ENCODE results near the gene PSKH1. TPM values are rescaled to one million over a fixed set of nuclear protein-coding genes. Genes with fewer than 3 reads are reported as not detected.

Gene PSKH1
- polyA plus RNA-seq, 1 donor from 2014 or later, result 3.8 TPM

- Histone ChIP-seq H3K9me3 (ENCODE audit: low read length) (no peaks in the 10 kb centered on the region), H3K9me2 (ENCODE audit: insufficient read depth, low read length) (no peaks in the 10 kb centered on the region), H4K20me1 (ENCODE audit: insufficient read depth) (no peaks in the 10 kb centered on the region), H2AFZ (ENCODE audit: low read depth, low read length) (no peak overlapping the region), H3K36me3 (ENCODE audit: insufficient read depth, low read length) (no peaks in the 10 kb centered on the region), H3K9ac (ENCODE audit: low read length) (no peak overlapping the region), H3K4me3 (ENCODE audit: low read length) (no peak overlapping the region), H3K27me3 (ENCODE audit: insufficient read depth, low read depth, low read length) (no peaks in the 10 kb centered on the region), H3K27ac (ENCODE audit: low read length) (no peak overlapping the region), H3F3A (ENCODE audit: insufficient read depth, low read length, poor library complexity, severe bottlenecking) (no peaks in the 10 kb centered on the region), H3K4me2 (ENCODE audit: low read length) (no peak overlapping the region), H3K79me2 (replicated peaks; ENCODE audit: insufficient read depth, low read length) (peaks cover 68% of the 10 kb centered on the region)
- no peak for TF ChIP-seq REST (IDR thresholded peaks at IDR 0.05; ENCODE audit: borderline replicate concordance)
- no peak for TF ChIP-seq EZH2 (IDR thresholded peaks at IDR 0.05; ENCODE audit: borderline replicate concordance, insufficient read depth, low read length, poor library complexity, severe bottlenecking)
- no peak for TF ChIP-seq SMC3 (conservative IDR thresholded peaks at IDR 0.05; ENCODE audit: poor library complexity)
- TF ChIP-seq POLR2AphosphoS5 (IDR thresholded peaks at IDR 0.05), result no peak
- no peak for TF ChIP-seq MXI1 (conservative IDR thresholded peaks at IDR 0.05; ENCODE audit: poor library complexity, severe bottlenecking)
- no peak for TF ChIP-seq TAF1 (IDR thresholded peaks at IDR 0.05; ENCODE audit: low read depth)
- TF ChIP-seq, protein P1, sequence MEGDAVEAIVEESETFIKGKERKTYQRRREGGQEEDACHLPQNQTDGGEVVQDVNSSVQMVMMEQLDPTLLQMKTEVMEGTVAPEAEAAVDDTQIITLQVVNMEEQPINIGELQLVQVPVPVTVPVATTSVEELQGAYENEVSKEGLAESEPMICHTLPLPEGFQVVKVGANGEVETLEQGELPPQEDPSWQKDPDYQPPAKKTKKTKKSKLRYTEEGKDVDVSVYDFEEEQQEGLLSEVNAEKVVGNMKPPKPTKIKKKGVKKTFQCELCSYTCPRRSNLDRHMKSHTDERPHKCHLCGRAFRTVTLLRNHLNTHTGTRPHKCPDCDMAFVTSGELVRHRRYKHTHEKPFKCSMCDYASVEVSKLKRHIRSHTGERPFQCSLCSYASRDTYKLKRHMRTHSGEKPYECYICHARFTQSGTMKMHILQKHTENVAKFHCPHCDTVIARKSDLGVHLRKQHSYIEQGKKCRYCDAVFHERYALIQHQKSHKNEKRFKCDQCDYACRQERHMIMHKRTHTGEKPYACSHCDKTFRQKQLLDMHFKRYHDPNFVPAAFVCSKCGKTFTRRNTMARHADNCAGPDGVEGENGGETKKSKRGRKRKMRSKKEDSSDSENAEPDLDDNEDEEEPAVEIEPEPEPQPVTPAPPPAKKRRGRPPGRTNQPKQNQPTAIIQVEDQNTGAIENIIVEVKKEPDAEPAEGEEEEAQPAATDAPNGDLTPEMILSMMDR (IDR thresholded peaks at IDR 0.05; ENCODE audit: poor library complexity, severe bottlenecking), result no peak
- no peak for TF ChIP-seq RAD21 (conservative IDR thresholded peaks at IDR 0.05)
- no peak for TF ChIP-seq EP300 (conservative IDR thresholded peaks at IDR 0.05; ENCODE audit: poor library complexity, severe bottlenecking)
Measured at GRCh38 chr16:67857547-67858233, 35.4 kb upstream of the PSKH1 start.

DNA sequence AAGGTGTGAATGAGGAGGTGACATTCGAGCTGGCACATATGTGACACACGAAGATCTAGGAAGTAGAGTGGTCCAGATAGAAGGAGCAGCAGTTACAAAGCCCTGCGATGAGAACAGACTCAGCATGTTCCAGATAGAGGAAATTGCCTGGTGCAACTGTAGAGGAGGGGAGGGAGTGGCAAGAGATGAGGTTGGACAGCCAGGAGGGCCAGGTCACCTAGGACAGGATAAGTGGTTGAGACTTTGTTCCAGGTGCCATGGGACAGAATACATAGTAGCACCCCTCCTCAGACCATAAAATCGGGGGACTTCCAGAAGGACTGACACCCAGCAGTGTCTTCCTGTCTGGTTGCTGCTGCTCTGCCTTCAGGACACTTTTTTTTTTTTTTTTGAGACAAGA lies 34.6 kb upstream of the PSKH1 start:
- no peaks in the 10 kb centered on the region for H3K36me3 ChIP-seq (ENCODE audit: insufficient read depth, low read length)
- TF ChIP-seq MXI1 (conservative IDR thresholded peaks at IDR 0.05; ENCODE audit: poor library complexity, severe bottlenecking) (no peak), POLR2AphosphoS5 (IDR thresholded peaks at IDR 0.05) (no peak), SMC3 (conservative IDR thresholded peaks at IDR 0.05; ENCODE audit: poor library complexity) (no peak), RAD21 (conservative IDR thresholded peaks at IDR 0.05) (no peak)
- TF ChIP-seq, protein P1 (IDR thresholded peaks at IDR 0.05; ENCODE audit: poor library complexity, severe bottlenecking), result no peak
- no peak overlapping the region for H3K9ac ChIP-seq (ENCODE audit: low read length)
- no peaks in the 10 kb centered on the region for H4K20me1 ChIP-seq (ENCODE audit: insufficient read depth)
- no peak overlapping the region for H2AFZ ChIP-seq (ENCODE audit: low read depth, low read length)
- no peaks in the 10 kb centered on the region for H3K27me3 ChIP-seq (ENCODE audit: insufficient read depth, low read depth, low read length)
- no peaks in the 10 kb centered on the region for H3F3A ChIP-seq (ENCODE audit: insufficient read depth, low read length, poor library complexity, severe bottlenecking)
- H3K79me2 ChIP-seq (replicated peaks; ENCODE audit: insufficient read depth, low read length), result peaks cover 59% of the 10 kb centered on the region
- no peak overlapping the region for H3K4me2 ChIP-seq (ENCODE audit: low read length)
- H3K4me3 ChIP-seq (ENCODE audit: low read length), result no peak overlapping the region
- no peak overlapping the region for H3K27ac ChIP-seq (ENCODE audit: low read length)
- no peaks in the 10 kb centered on the region for H3K9me3 ChIP-seq (ENCODE audit: low read length)
- H3K9me2 ChIP-seq (ENCODE audit: insufficient read depth, low read length), result no peaks in the 10 kb centered on the region
